A549 (cell line): ENCODE results near the gene MTIF3. TPM values are rescaled to one million over a fixed set of nuclear protein-coding genes. Genes with fewer than 3 reads are reported as not detected.

Source experiments
- ATAC-seq, 2 experiments: fragments of 200-7000 bp in 1 of 2; fragments of >200 bp in 1 of 2; cut with Nextera tagmentation in 1 of 2; cut with Tn5 transposase in 1 of 2; 3 replicates each; pipeline versions ENCODE4 v1.8.0 to v1.9.1; 2018 to 2020; ENCODE audit warnings: mild to moderate bottlenecking in 1 of 2, moderate library complexity in 1 of 2
- CTCF ChIA-PET: fragments of 300-600 bp; sonication (Branson Sonifier 250); formaldehyde crosslinking; extraction: SDS; loops from one replicate; lab custom pipeline; 2021; ENCODE audit warnings: antibody characterized with exemption, inconsistent platforms; lab: Yijun Ruan, JAX
- POLR2A ChIA-PET: fragments of 350-600 bp; formaldehyde crosslinking; extraction: SDS; loops from one replicate; lab custom pipeline; 2021; ENCODE audit warnings: antibody characterized with exemption, inconsistent platforms; lab: Yijun Ruan, JAX
- DNase-seq, 2 experiments: peaks; one replicate each; pipeline versions ENCODE4 v3.0.0 to v3.0.0-alpha.2; 2011 to 2016; ENCODE audit warnings: low read depth in 1 of 2, low spot score in 1 of 2
- FAIRE-seq: peaks from 2 replicates; lab custom pipeline; 2011; peaks lifted over from hg19 to GRCh38; lab: Jason Lieb, UNC
- H3K27ac ChIP-seq, 2 experiments: fragments of >200 bp; sonication (Bioruptor Twin); formaldehyde crosslinking; 3 replicates each; pipeline ENCODE4 v1.5.1; 2016 to 2017
- H3K4me1 ChIP-seq: fragments of >200 bp; sonication (Bioruptor Twin); formaldehyde crosslinking; 3 replicates; pipeline ENCODE4 v1.6.1; 2016
- H3K4me2 ChIP-seq: fragments of >200 bp; sonication (Bioruptor Twin); formaldehyde crosslinking; 3 replicates; pipeline ENCODE4 v1.6.1; 2016
- H3K4me3 ChIP-seq: fragments of >200 bp; sonication (Bioruptor Twin); formaldehyde crosslinking; 3 replicates; pipeline ENCODE4 v1.5.1; 2016
- H3K9me3 ChIP-seq: fragments of >200 bp; sonication (Bioruptor Twin); formaldehyde crosslinking; 3 replicates; pipeline ENCODE4 v1.6.1; 2016
- CEBPB ChIP-seq, 2 experiments: fragments of >200 bp in 1 of 2; sonication (Bioruptor Twin) in 1 of 2; formaldehyde crosslinking in 1 of 2; IDR thresholded peaks; 2 replicates each; pipeline ENCODE4 v1.6.1; 2012 to 2016
- CHD2 ChIP-seq: fragments of 150-350 bp; IDR thresholded peaks from 2 replicates; pipeline ENCODE4 v1.6.1; 2014; ENCODE audit warnings: low read length; ENCODE audit not compliant: partially characterized antibody
- CHD4 ChIP-seq: fragments of 200-600 bp; sonication (generic); IDR thresholded peaks from 2 replicates; pipeline ENCODE4 v1.6.1; 2016; ENCODE audit warnings: antibody characterized with exemption, mild to moderate bottlenecking, borderline replicate concordance
- EHF ChIP-seq: fragments of 250-450 bp; sonication (Bioruptor Pico); IDR thresholded peaks from 2 replicates; pipeline ENCODE4 v1.5.0; 2020; ENCODE audit warnings: mild to moderate bottlenecking
- EP300 ChIP-seq, 2 experiments: fragments of >200 bp; sonication (Bioruptor Twin); formaldehyde crosslinking; IDR thresholded peaks; 2 replicates in 1 of 2; 3 replicates in 1 of 2; pipeline ENCODE4 v1.6.1; 2016 to 2017
- FOSL2 ChIP-seq, 2 experiments: fragments of 450-650 bp in 1 of 2; fragments of >200 bp in 1 of 2; sonication (Bioruptor Twin) in 1 of 2; formaldehyde crosslinking; IDR thresholded peaks; 2 replicates each; pipeline versions ENCODE4 v1.5.0 to v1.6.1; 2016 to 2020; ENCODE audit warnings: mild to moderate bottlenecking in 1 of 2, moderate library complexity in 1 of 2
- FOXS1 ChIP-seq: fragments of 250-450 bp; sonication (Bioruptor Pico); IDR thresholded peaks from 2 replicates; pipeline ENCODE4 v1.5.0; 2020; ENCODE audit warnings: mild to moderate bottlenecking, moderate library complexity
- HOXA7 ChIP-seq: fragments of 250-450 bp; sonication (Bioruptor Pico); IDR thresholded peaks from 2 replicates; pipeline ENCODE4 v1.5.0; 2020; ENCODE audit warnings: mild to moderate bottlenecking, moderate library complexity
- HOXB13 ChIP-seq: fragments of 250-450 bp; sonication (Bioruptor Pico); IDR thresholded peaks from 2 replicates; pipeline ENCODE4 v1.5.0; 2020; ENCODE audit warnings: low read depth, mild to moderate bottlenecking, moderate library complexity
- JUN ChIP-seq, 2 experiments: fragments of >200 bp; sonication (Bioruptor Twin); formaldehyde crosslinking; IDR thresholded peaks; 2 replicates in 1 of 2; 3 replicates in 1 of 2; pipeline ENCODE4 v1.6.1; 2016 to 2017
- KDM5A ChIP-seq: fragments of 200-600 bp; sonication (generic); IDR thresholded peaks from 2 replicates; pipeline ENCODE4 v1.6.1; 2016; ENCODE audit warnings: antibody characterized with exemption, mild to moderate bottlenecking
- MAZ ChIP-seq: fragments of 150-350 bp; IDR thresholded peaks from 2 replicates; pipeline ENCODE4 v1.6.1; 2014; ENCODE audit warnings: antibody characterized with exemption, low read depth, low read length, borderline replicate concordance
- POLR2A ChIP-seq: IDR thresholded peaks from 2 replicates; pipeline ENCODE4 v1.6.1; 2012; ENCODE audit warnings: mild to moderate bottlenecking, low read length
- POLR2AphosphoS2 ChIP-seq: conservative IDR thresholded peaks from 2 replicates; pipeline ENCODE4 v1.6.1; 2012; ENCODE audit warnings: low read length, improper control_type of control experiment, inconsistent platforms
- RAD21 ChIP-seq, 2 experiments: fragments of >200 bp in 1 of 2; sonication (Bioruptor Twin) in 1 of 2; formaldehyde crosslinking in 1 of 2; IDR thresholded peaks in 1 of 2; conservative IDR thresholded peaks in 1 of 2; 2 replicates in 1 of 2; 3 replicates in 1 of 2; pipeline ENCODE4 v1.6.1; 2012 to 2018; ENCODE audit warnings: inconsistent platforms in 1 of 2
- RARB ChIP-seq: fragments of 250-450 bp; sonication (Bioruptor Pico); IDR thresholded peaks from 2 replicates; pipeline ENCODE4 v1.8.0; 2021; ENCODE audit warnings: mild to moderate bottlenecking, moderate library complexity
- RFX5 ChIP-seq: fragments of 450-650 bp; IDR thresholded peaks from 2 replicates; pipeline ENCODE4 v1.7.1; 2014; ENCODE audit warnings: antibody characterized with exemption, mild to moderate bottlenecking, moderate library complexity
- SREBF2 ChIP-seq: fragments of 450-650 bp; IDR thresholded peaks from 2 replicates; pipeline ENCODE4 v1.6.1; 2014; ENCODE audit warnings: mild to moderate bottlenecking, moderate library complexity
- TFCP2L1 ChIP-seq: fragments of 250-450 bp; sonication (Bioruptor Pico); IDR thresholded peaks from 2 replicates; pipeline ENCODE4 v1.5.0; 2021; ENCODE audit warnings: mild to moderate bottlenecking
- ZC3H11A ChIP-seq: fragments of 450-650 bp; IDR thresholded peaks from 2 replicates; pipeline ENCODE4 v1.6.1; 2014; ENCODE audit warnings: antibody characterized with exemption, mild to moderate bottlenecking
- ZNF302 ChIP-seq: fragments of 250-450 bp; sonication (Bioruptor Pico); IDR thresholded peaks from 2 replicates; pipeline ENCODE4 v1.9.0; 2021; ENCODE audit warnings: inconsistent platforms, mild to moderate bottlenecking, moderate library complexity
- WGBS: methylation state at CpG from one replicate; pipeline ENCODE4 v1.1.6; 2017; ENCODE audit errors: missing lambda C conversion rate; 5-methylcytosine and 5-hydroxymethylcytosine counted together
- polyA plus RNA-seq, 4 experiments: library from polyadenylated mRNA; depleted of rRNA in 3 of 4; stranded (reverse); fragments of >200 nt; fragmentation: RNase III in 1 of 4; extraction: RNeasy Plus Mini Kit Qiagen cat#74134 plus additional on column Dnase treatment in 1 of 4; gene quantifications; 2 replicates in 3 of 4; 3 replicates in 1 of 4; pipeline ENCODE4 v1.2.3, GENCODE V29; 2011 to 2017
- TF ChIP-seq, protein P1 (sequence below): fragments of 150-350 bp; IDR thresholded peaks from 2 replicates; pipeline ENCODE4 v1.6.1; 2014; ENCODE audit warnings: low read depth, mild to moderate bottlenecking, low read length
- TF ChIP-seq, protein P2 (sequence below): fragments of 250-450 bp; sonication (Bioruptor Pico); IDR thresholded peaks from 2 replicates; pipeline ENCODE4 v1.5.0; 2021; ENCODE audit warnings: mild to moderate bottlenecking, moderate library complexity, borderline replicate concordance
- TF ChIP-seq, protein P3 (sequence below): IDR thresholded peaks from 2 replicates; pipeline ENCODE4 v1.6.1; 2012
- TF ChIP-seq, protein P4 (sequence below): fragments of 250-450 bp; sonication (Bioruptor Pico); IDR thresholded peaks from 2 replicates; pipeline ENCODE4 v1.5.0; 2020; ENCODE audit warnings: low read depth, mild to moderate bottlenecking, moderate library complexity

The MTIF3 gene
- polyA plus RNA-seq, 2 of the 4 experiments (the other 2 are of a cell fraction), result 31.7 to 61.8 TPM

DNA sequence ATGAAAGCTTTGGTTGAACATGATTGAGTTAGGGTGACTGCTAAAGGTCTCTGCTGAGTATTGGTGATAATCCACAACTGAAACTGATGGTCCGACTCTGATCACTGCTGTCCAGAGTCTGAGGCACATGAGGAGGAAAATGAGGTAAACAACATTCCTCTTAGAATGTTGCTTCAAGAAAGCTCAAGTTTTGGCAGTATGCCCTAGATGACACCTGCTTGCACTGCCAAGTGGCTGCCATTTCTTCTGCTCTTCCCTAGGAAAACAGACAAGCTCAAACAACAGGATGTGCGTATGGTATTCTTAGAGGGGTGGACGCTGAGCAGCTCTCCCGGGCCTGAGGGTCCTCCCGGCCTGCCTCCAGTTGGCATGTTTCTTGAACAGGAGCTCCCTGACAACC is 15.2 kb upstream of the MTIF3 start:
- WGBS, result 49% methylated on average over 5 of the region's 5 CpGs
- ATAC-seq (no peak), DNase-seq (no peak), FAIRE-seq (no peak)
- Histone ChIP-seq H3K4me2 (no peak overlapping the region), H3K27ac (no peak overlapping the region), H3K4me3 (no peak overlapping the region), H3K9me3 (no peaks in the 10 kb centered on the region), H3K4me1 (no peaks in the 10 kb centered on the region)
- ChIA-PET CTCF (interaction anchor here (0.8 to 1.2 kb wide), 2 partner anchors 17 to 90 kb away, joined by 3 read pairs; no protein-coding TSS in a partner anchor), POLR2A (no interaction called here)
- no peak for TF ChIP-seq POLR2A
- TF ChIP-seq, protein P1, sequence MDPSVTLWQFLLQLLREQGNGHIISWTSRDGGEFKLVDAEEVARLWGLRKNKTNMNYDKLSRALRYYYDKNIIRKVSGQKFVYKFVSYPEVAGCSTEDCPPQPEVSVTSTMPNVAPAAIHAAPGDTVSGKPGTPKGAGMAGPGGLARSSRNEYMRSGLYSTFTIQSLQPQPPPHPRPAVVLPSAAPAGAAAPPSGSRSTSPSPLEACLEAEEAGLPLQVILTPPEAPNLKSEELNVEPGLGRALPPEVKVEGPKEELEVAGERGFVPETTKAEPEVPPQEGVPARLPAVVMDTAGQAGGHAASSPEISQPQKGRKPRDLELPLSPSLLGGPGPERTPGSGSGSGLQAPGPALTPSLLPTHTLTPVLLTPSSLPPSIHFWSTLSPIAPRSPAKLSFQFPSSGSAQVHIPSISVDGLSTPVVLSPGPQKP, result no peak
- TF ChIP-seq CEBPB (IDR thresholded peaks at IDR 0.05), result no peak
- TF ChIP-seq HOXA7 (CRISPR knock-in tag), result no peak
- no peak for TF ChIP-seq CHD2
- TF ChIP-seq SREBF2, result no peak
- no peak for TF ChIP-seq ZC3H11A
- TF ChIP-seq MAZ, result no peak
- TF ChIP-seq CHD4, result no peak
- no peak for TF ChIP-seq RAD21 (conservative IDR thresholded peaks at IDR 0.05 in 1 of 2, IDR thresholded peaks at IDR 0.05 in 1 of 2)
- no peak for TF ChIP-seq FOSL2 (IDR thresholded peaks at IDR 0.05)
- TF ChIP-seq FOSL2 (CRISPR knock-in tag; IDR thresholded peaks at IDR 0.05), result no peak
- TF ChIP-seq ZNF302 (CRISPR knock-in tag), result no peak
- no peak for TF ChIP-seq KDM5A
- no peak for TF ChIP-seq JUN (IDR thresholded peaks at IDR 0.05)

DNA sequence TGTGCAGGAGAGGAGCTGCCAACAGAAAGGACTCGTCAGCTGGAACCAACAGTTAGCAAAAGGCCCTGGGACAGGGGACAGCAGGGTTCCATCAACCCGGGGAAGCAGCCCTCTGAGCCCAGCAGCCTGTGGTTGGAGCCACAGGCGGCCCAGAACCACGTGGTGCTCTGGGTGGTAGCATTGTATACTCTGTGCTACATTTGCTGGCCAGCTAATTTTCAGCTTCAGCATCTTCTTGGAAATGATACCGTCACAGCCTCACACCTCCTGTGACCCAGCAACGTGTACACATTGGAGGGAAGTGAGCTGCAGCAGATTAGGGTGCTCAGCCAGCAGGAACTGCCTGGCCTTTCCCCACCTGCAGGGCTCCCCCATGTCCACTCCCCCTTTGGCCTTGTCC is 13.1 kb upstream of the MTIF3 start:
- TF ChIP-seq, protein P2, sequence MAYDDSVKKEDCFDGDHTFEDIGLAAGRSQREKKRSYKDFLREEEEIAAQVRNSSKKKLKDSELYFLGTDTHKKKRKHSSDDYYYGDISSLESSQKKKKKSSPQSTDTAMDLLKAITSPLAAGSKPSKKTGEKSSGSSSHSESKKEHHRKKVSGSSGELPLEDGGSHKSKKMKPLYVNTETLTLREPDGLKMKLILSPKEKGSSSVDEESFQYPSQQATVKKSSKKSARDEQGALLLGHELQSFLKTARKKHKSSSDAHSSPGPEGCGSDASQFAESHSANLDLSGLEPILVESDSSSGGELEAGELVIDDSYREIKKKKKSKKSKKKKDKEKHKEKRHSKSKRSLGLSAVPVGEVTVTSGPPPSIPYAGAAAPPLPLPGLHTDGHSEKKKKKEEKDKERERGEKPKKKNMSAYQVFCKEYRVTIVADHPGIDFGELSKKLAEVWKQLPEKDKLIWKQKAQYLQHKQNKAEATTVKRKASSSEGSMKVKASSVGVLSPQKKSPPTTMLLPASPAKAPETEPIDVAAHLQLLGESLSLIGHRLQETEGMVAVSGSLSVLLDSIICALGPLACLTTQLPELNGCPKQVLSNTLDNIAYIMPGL, result no peak
- TF ChIP-seq EP300 (IDR thresholded peaks at IDR 0.05) (no peak), RARB (no peak), CEBPB (IDR thresholded peaks at IDR 0.05) (no peak), POLR2AphosphoS2 (no peak), RFX5 (no peak), EHF (CRISPR knock-in tag) (no peak), HOXB13 (CRISPR knock-in tag) (no peak), TFCP2L1 (no peak), FOXS1 (CRISPR knock-in tag) (no peak)
- TF ChIP-seq, protein P3, sequence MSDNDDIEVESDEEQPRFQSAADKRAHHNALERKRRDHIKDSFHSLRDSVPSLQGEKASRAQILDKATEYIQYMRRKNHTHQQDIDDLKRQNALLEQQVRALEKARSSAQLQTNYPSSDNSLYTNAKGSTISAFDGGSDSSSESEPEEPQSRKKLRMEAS, result no peak
- TF ChIP-seq, protein P4, sequence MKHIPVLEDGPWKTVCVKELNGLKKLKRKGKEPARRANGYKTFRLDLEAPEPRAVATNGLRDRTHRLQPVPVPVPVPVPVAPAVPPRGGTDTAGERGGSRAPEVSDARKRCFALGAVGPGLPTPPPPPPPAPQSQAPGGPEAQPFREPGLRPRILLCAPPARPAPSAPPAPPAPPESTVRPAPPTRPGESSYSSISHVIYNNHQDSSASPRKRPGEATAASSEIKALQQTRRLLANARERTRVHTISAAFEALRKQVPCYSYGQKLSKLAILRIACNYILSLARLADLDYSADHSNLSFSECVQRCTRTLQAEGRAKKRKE (CRISPR knock-in tag), result no peak
- no peaks in the 10 kb centered on the region for H3K9me3 ChIP-seq
- DNase-seq (no peak), ATAC-seq (no peak), FAIRE-seq (no peak)
- H3K4me1 ChIP-seq, result no peaks in the 10 kb centered on the region
- H3K4me3 ChIP-seq, result no peak overlapping the region
- CTCF ChIA-PET, result no interaction called here
- POLR2A ChIA-PET, result no interaction called here
- 80% methylated on average over 1 of the region's 6 CpGs for WGBS
- H3K27ac ChIP-seq, result no peak overlapping the region
- H3K4me2 ChIP-seq, result no peak overlapping the region
